Neural progenitor cell (in vitro differentiated cells): ENCODE data around the gene HPD. TPM values are rescaled to one million over a fixed set of nuclear protein-coding genes. Genes with fewer than 3 reads are reported as not detected.
A peak's percentile ranks its signal among the peaks of the same experiment; 100 is the strongest.

Experiments used
- DNase-seq: peaks from one replicate; pipeline ENCODE4 v3.0.0-alpha.2; 2016; ENCODE audit warnings: low spot score
- H2AFZ ChIP-seq: fragments of 200-600 bp; sonication (generic); replicated peaks from 2 replicates; pipeline ENCODE4 v1.6.1; 2016; ENCODE audit warnings: antibody characterized with exemption
- H3F3A ChIP-seq: fragments of 200-600 bp; sonication (generic); 2 replicates; pipeline ENCODE4 v1.6.1; 2016; ENCODE audit warnings: antibody characterized with exemption, low read depth
- H3K27ac ChIP-seq: fragments of 200-600 bp; sonication (generic); 2 replicates; pipeline ENCODE4 v1.5.1; 2016; ENCODE audit warnings: mild to moderate bottlenecking
- H3K27me3 ChIP-seq: fragments of 200-600 bp; sonication (generic); 2 replicates; pipeline ENCODE4 v1.6.1; 2016; ENCODE audit warnings: mild to moderate bottlenecking, moderate library complexity
- H3K36me3 ChIP-seq: fragments of 200-600 bp; sonication (generic); 2 replicates; pipeline ENCODE4 v1.5.1; 2016
- H3K4me1 ChIP-seq: fragments of 200-600 bp; sonication (generic); 2 replicates; pipeline ENCODE4 v1.6.1; 2016; ENCODE audit warnings: mixed run types
- H3K4me2 ChIP-seq: fragments of 200-600 bp; sonication (generic); 2 replicates; pipeline ENCODE4 v1.6.1; 2016
- H3K4me3 ChIP-seq: fragments of 200-600 bp; sonication (generic); 2 replicates; pipeline ENCODE4 v1.5.1; 2016
- H3K79me2 ChIP-seq: fragments of 200-600 bp; sonication (generic); 2 replicates; pipeline ENCODE4 v1.6.1; 2016; ENCODE audit warnings: low read depth
- H3K9ac ChIP-seq: fragments of 200-600 bp; sonication (generic); 2 replicates; pipeline ENCODE4 v1.6.1; 2016
- H3K9me3 ChIP-seq: fragments of 200-600 bp; sonication (generic); 2 replicates; pipeline ENCODE4 v1.5.1; 2016; ENCODE audit warnings: low read depth
- H4K20me1 ChIP-seq: fragments of 200-600 bp; sonication (generic); 2 replicates; pipeline ENCODE4 v1.6.1; 2016; ENCODE audit warnings: low read depth
- H3K27ac Mint-ChIP-seq: 3 replicates; pipeline ENCODE4 v1.8.0; 2021; ENCODE audit warnings: mixed read lengths
- H3K27me3 Mint-ChIP-seq: 2 replicates; pipeline ENCODE4 v1.8.0; 2022; ENCODE audit warnings: low read depth, mild to moderate bottlenecking, inconsistent platforms, moderate library complexity, mixed read lengths; ENCODE audit not compliant: insufficient read depth
- H3K36me3 Mint-ChIP-seq: 3 replicates; pipeline ENCODE4 v1.8.0; 2021; ENCODE audit warnings: mixed read lengths
- H3K4me1 Mint-ChIP-seq: 3 replicates; pipeline ENCODE4 v1.8.0; 2021; ENCODE audit warnings: mixed read lengths
- H3K4me3 Mint-ChIP-seq: 3 replicates; pipeline ENCODE4 v1.8.0; 2021; ENCODE audit warnings: mild to moderate bottlenecking, moderate library complexity, mixed read lengths
- H3K9me3 Mint-ChIP-seq: 3 replicates; pipeline ENCODE4 v1.8.0; 2020; ENCODE audit warnings: mixed read lengths
- EZH2 ChIP-seq: fragments of 200-600 bp; sonication (generic); IDR thresholded peaks from 2 replicates; pipeline ENCODE4 v1.6.1; 2017; ENCODE audit warnings: antibody characterized with exemption, mild to moderate bottlenecking, moderate library complexity
- EZH2phosphoT487 ChIP-seq: fragments of 200-600 bp; sonication (generic); IDR thresholded peaks from 2 replicates; pipeline ENCODE4 v1.6.1; 2017; ENCODE audit warnings: antibody characterized with exemption
- total RNA-seq: library from RNA; depleted of rRNA; stranded (reverse); fragments of >200 nt; gene quantifications from 2 replicates; pipeline ENCODE4 v1.2.3, GENCODE V29; 2015; ENCODE audit warnings: low replicate concordance
- TF ChIP-seq, protein P1 (sequence below): fragments of 200-600 bp; sonication (generic); IDR thresholded peaks from 2 replicates; pipeline ENCODE4 v1.5.1; 2017; ENCODE audit warnings: antibody characterized with exemption, mild to moderate bottlenecking

HPD gene
- total RNA-seq, 1 donor from 2014 or later = not detected

DNA sequence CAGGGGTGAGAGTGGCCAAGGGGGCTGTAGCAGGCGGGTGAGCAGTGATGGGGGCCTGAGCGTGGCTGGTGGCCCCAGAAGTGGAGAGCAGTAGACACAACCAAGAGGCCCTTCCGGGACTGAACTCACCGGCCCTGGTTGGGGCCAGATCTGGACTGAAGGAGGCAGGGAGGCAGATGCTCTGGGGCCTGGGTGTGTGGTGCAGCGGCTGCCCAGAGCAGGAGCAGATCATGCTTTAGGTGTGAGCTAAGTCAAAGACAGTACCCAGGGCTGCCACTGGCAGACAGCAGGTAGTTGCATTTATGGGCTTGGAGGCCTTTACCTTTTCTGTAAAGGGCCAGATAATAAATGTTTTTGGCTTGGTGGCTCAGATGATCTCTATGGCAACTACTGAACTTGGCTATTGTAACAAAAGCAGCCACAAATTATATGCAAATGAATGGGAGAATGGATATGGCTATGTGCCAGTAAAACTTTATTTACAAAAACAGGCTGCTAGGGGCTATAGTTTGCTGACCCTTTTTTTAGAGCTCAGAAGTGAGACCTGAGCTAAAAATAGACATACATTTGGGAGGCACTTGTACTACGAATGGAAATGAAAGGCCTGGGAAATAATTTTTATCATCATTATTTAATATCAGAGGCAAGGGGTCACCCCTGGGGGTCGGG, 29.3 kb downstream of the HPD start:
- H3K9me3 ChIP-seq = no peaks in the 10 kb centered on the region
- no peak overlapping the region for H3K4me2 ChIP-seq
- H3K27ac ChIP-seq = no peak overlapping the region
- H3K4me1 ChIP-seq = no peaks in the 10 kb centered on the region
- Mint-ChIP-seq H3K27me3 (peaks cover 5% of the 10 kb centered on the region), H3K27ac (peak overlapping the region; percentile 57), H3K36me3 (peaks cover 27% of the 10 kb centered on the region), H3K9me3 (no peaks in the 10 kb centered on the region), H3K4me3 (no peak overlapping the region), H3K4me1 (no peaks in the 10 kb centered on the region)
- H3F3A ChIP-seq = no peaks in the 10 kb centered on the region
- H3K9ac ChIP-seq = no peak overlapping the region
- H3K36me3 ChIP-seq = no peaks in the 10 kb centered on the region
- no peak for DNase-seq
- H2AFZ ChIP-seq = no peak overlapping the region
- no peaks in the 10 kb centered on the region for H3K27me3 ChIP-seq
- no peaks in the 10 kb centered on the region for H3K79me2 ChIP-seq
- no peaks in the 10 kb centered on the region for H4K20me1 ChIP-seq
- TF ChIP-seq, protein P1, sequence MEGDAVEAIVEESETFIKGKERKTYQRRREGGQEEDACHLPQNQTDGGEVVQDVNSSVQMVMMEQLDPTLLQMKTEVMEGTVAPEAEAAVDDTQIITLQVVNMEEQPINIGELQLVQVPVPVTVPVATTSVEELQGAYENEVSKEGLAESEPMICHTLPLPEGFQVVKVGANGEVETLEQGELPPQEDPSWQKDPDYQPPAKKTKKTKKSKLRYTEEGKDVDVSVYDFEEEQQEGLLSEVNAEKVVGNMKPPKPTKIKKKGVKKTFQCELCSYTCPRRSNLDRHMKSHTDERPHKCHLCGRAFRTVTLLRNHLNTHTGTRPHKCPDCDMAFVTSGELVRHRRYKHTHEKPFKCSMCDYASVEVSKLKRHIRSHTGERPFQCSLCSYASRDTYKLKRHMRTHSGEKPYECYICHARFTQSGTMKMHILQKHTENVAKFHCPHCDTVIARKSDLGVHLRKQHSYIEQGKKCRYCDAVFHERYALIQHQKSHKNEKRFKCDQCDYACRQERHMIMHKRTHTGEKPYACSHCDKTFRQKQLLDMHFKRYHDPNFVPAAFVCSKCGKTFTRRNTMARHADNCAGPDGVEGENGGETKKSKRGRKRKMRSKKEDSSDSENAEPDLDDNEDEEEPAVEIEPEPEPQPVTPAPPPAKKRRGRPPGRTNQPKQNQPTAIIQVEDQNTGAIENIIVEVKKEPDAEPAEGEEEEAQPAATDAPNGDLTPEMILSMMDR = no peak
- TF ChIP-seq EZH2 (no peak), EZH2phosphoT487 (no peak)
- no peak overlapping the region for H3K4me3 ChIP-seq

DNA sequence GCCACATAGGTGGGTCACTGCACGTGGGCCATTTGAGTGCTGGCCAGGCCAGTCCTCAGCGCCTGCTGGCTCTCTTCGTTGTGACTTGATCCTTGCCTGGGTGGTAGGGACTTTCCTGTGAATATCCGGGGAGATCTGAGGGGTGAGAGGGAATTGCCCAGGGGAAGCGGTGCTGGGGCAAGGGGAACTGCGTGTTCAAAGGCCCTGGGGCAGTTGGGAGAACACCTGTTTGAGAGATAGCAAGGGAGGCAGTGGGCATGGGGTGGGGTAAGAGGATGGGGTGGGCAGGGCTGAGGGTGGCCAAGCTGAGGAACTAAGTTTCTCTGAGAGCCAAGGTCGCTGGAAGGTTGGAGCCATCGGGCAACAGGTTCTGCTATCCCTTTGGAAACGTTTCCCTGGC, 29.8 kb downstream of the HPD start:
- Histone ChIP-seq H3K27me3 (no peaks in the 10 kb centered on the region), H3K4me1 (no peaks in the 10 kb centered on the region), H3K79me2 (no peaks in the 10 kb centered on the region), H3K36me3 (no peaks in the 10 kb centered on the region), H3K4me2 (no peak overlapping the region), H3K27ac (no peak overlapping the region), H3K4me3 (no peak overlapping the region), H4K20me1 (no peaks in the 10 kb centered on the region), H3K9me3 (no peaks in the 10 kb centered on the region), H3F3A (no peaks in the 10 kb centered on the region), H3K9ac (no peak overlapping the region), H2AFZ (no peak overlapping the region)
- TF ChIP-seq EZH2 (no peak), EZH2phosphoT487 (no peak)
- no peak for DNase-seq
- H3K27me3 Mint-ChIP-seq = peaks cover 5% of the 10 kb centered on the region
- H3K4me3 Mint-ChIP-seq = no peak overlapping the region
- H3K4me1 Mint-ChIP-seq = no peaks in the 10 kb centered on the region
- peaks cover 27% of the 10 kb centered on the region for H3K36me3 Mint-ChIP-seq
- no peaks in the 10 kb centered on the region for H3K9me3 Mint-ChIP-seq
- H3K27ac Mint-ChIP-seq = no peak overlapping the region

DNA sequence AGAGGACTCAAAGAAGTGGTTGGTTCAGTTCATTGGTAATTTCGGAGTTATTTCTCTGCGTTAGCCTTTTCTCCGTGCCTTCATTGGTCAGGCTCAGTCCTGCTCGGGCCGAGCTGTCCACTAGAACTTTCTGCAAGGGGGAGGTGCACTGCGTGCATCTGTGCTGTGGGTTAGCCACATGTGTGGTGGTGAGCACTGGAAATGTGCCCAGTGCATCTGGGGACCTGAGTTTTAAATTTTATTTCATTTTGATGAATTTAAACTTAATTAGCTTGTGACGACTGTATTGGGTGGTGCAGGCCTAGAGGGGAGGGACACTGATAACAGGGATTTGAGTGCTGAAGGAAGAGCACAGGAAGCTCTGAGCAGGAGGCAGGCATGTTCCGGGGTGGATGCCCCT, 30.4 kb downstream of the HPD start:
- no peak overlapping the region for H3K4me3 Mint-ChIP-seq
- no peaks in the 10 kb centered on the region for H3K9me3 Mint-ChIP-seq
- Histone ChIP-seq H4K20me1 (no peaks in the 10 kb centered on the region), H3K79me2 (no peaks in the 10 kb centered on the region), H3K9ac (no peak overlapping the region), H3K4me3 (no peak overlapping the region), H3K27ac (no peak overlapping the region), H3K9me3 (no peaks in the 10 kb centered on the region), H3K27me3 (no peaks in the 10 kb centered on the region), H3K4me2 (no peak overlapping the region), H2AFZ (no peak overlapping the region), H3F3A (no peaks in the 10 kb centered on the region), H3K4me1 (no peaks in the 10 kb centered on the region), H3K36me3 (no peaks in the 10 kb centered on the region)
- peaks cover 5% of the 10 kb centered on the region for H3K27me3 Mint-ChIP-seq
- TF ChIP-seq, protein P1 = no peak
- TF ChIP-seq EZH2phosphoT487 = no peak
- TF ChIP-seq EZH2 = no peak
- DNase-seq = no peak
- peaks cover 27% of the 10 kb centered on the region for H3K36me3 Mint-ChIP-seq
- H3K27ac Mint-ChIP-seq = no peak overlapping the region
- H3K4me1 Mint-ChIP-seq = no peaks in the 10 kb centered on the region

DNA sequence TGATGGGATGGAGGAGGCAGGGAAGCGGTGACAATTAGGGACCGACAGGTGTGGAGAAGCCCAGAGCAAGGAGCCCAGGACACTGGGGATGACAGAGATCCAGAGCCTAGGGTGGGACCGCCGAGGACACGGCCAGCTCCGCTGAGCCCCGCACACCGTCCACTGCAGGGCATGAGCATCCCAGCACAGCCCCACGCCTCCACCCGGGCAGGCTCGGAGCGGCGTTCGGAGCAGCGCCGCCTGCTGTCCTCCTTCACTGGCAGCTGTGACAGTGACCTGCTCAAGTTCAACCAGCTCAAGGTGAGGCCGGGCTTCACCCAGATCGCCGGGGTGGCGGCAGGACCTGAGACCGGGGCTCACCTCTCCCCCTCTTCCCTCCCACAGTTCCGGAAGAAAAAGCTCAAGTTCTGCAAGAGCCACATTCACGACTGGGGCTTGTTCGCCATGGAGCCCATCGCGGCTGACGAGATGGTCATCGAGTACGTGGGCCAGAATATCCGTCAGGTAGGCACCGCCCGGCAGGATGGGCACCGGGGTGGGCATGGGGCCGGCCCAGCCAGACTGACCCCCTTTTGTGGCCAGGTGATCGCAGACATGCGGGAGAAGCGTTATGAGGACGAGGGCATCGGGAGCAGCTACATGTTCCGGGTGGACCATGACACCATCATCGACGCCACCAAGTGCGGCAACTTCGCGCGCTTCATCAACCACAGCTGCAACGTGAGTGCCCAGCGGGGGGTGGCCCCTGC, 31.1 kb downstream of the HPD start:
- H4K20me1 ChIP-seq = no peaks in the 10 kb centered on the region
- no peaks in the 10 kb centered on the region for H3K9me3 ChIP-seq
- Mint-ChIP-seq H3K27ac (peak overlapping the region; percentile 83), H3K4me3 (no peak overlapping the region), H3K4me1 (no peaks in the 10 kb centered on the region), H3K27me3 (peaks cover 5% of the 10 kb centered on the region), H3K36me3 (peaks cover 27% of the 10 kb centered on the region), H3K9me3 (no peaks in the 10 kb centered on the region)
- no peak for DNase-seq
- H3K27me3 ChIP-seq = no peaks in the 10 kb centered on the region
- H3K4me1 ChIP-seq = no peaks in the 10 kb centered on the region
- no peak overlapping the region for H3K27ac ChIP-seq
- no peak overlapping the region for H2AFZ ChIP-seq
- H3K36me3 ChIP-seq = no peaks in the 10 kb centered on the region
- H3K4me3 ChIP-seq = no peak overlapping the region
- no peaks in the 10 kb centered on the region for H3K79me2 ChIP-seq
- no peak overlapping the region for H3K9ac ChIP-seq
- TF ChIP-seq EZH2 (no peak), EZH2phosphoT487 (no peak)
- TF ChIP-seq, protein P1 = no peak
- no peaks in the 10 kb centered on the region for H3F3A ChIP-seq
- no peak overlapping the region for H3K4me2 ChIP-seq
